Measurements from ENCODE around the gene IRF9. TPM values are rescaled to one million over a fixed set of nuclear protein-coding genes. Genes with fewer than 3 reads are reported as not detected.

Gene IRF9
- total and polyA plus RNA-seq, 2 of the 13 experiments (the other 11 are each of a cell fraction or from before 2014, with no cell fraction given): 14.9 to 49.7 TPM

- TF ChIP-seq THAP7 (CRISPR knock-in tag; IDR thresholded peaks at IDR 0.05): no peak
- TF ChIP-seq AKNA (CRISPR knock-in tag; IDR thresholded peaks at IDR 0.05; ENCODE audit: borderline replicate concordance): no peak
- TF ChIP-seq SOX5 (CRISPR knock-in tag; IDR thresholded peaks at IDR 0.05; ENCODE audit: borderline replicate concordance): no peak
- TF ChIP-seq FOXO1 (CRISPR knock-in tag; IDR thresholded peaks at IDR 0.05): no peak
- peak; percentile 58; the same call in 1 of the 2 replicates for TF ChIP-seq ZNF772 (CRISPR knock-in tag; IDR thresholded peaks at IDR 0.05)
- TF ChIP-seq ZNF18 (CRISPR knock-in tag; IDR thresholded peaks at IDR 0.05; ENCODE audit: insufficient replicate concordance): no peak
- TF ChIP-seq GLMP (CRISPR knock-in tag; IDR thresholded peaks at IDR 0.05; ENCODE audit: borderline replicate concordance): no peak
- TF ChIP-seq ZNF484 (CRISPR knock-in tag; IDR thresholded peaks at IDR 0.05; ENCODE audit: borderline replicate concordance, low read depth): no peak
- no peak for TF ChIP-seq HNRNPLL (IDR thresholded peaks at IDR 0.05; ENCODE audit: low read depth, low read length, poor library complexity, severe bottlenecking)
- TF ChIP-seq MIXL1 (CRISPR knock-in tag; IDR thresholded peaks at IDR 0.05): no peak
- TF ChIP-seq ZNF350 (CRISPR knock-in tag; IDR thresholded peaks at IDR 0.05; ENCODE audit: borderline replicate concordance, low read depth): no peak; the same call in 1 of the 2 replicates
- TF ChIP-seq NBN (conservative IDR thresholded peaks at IDR 0.05): no peak
- 0 out of 2 replicates have a peak, but pooled peaks have one; percentile 3 for TF ChIP-seq PPARG (CRISPR knock-in tag; conservative IDR thresholded peaks at IDR 0.05)
- no peak for TF ChIP-seq FOXM1 (CRISPR knock-in tag; IDR thresholded peaks at IDR 0.05)
- no peak for TF ChIP-seq ZNF740 (CRISPR knock-in tag; IDR thresholded peaks at IDR 0.05)
- TF ChIP-seq ZNF761 (CRISPR knock-in tag; conservative IDR thresholded peaks at IDR 0.05): 0 out of 2 replicates have a peak, but pooled peaks have one; percentile 45
- TF ChIP-seq PRPF4 (IDR thresholded peaks at IDR 0.05; ENCODE audit: low read depth, low read length, poor library complexity, severe bottlenecking): no peak
Observed at GRCh38 chr14:24138396-24139271, 22.4 kb upstream of the IRF9 start (continued).

Measured in HepG2 (cell line).